Regular cardiac myocyte (primary cell): ENCODE data around the gene FCHO2. TPM values are rescaled to one million over a fixed set of nuclear protein-coding genes. Genes with fewer than 3 reads are reported as not detected.

Experiments used
- total RNA-seq: library from RNA; depleted of rRNA; stranded (reverse); fragments of >200 nt; gene quantifications from 2 replicates; pipeline ENCODE4 v1.2.3, GENCODE V29; 2014

Gene FCHO2
- 10.0 and 24.0 TPM in 2 replicates for total RNA-seq

DNA sequence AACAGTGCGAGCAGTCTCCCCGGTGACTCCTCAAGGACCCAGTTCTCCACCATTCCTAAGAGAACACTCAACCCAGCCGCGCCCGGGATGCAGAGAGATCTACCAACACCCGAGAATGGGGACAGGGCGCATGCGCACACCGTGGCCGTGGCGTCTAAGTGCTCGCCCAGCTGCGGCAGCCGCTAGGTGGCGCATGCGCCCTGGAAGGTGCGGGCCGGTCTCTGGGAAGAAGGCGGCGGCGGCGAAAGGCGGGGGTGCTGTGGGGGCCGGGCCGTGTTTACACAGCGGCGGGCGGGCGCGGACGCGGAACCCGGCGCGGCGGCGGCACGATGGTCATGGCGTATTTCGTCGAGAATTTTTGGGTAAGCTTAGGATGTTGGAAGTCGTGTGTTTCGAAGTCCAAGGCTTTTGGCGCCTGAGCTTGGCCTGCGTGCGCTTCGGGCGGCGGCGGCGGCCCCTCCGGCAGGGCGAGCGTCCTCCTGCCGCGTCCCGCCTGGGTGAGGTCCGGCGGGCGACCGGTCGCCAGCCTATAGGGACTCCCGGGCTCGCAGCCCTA lies at the start of gene FCHO2:
FCHO2 (plus strand) TSS at position 274 of the 556 bp plus-strand sequence; CDS start at position 330, 56 bp downstream.

GRCh38 chr5:73120222-73121118 lies 164.6 kb downstream of the FCHO2 start, which contains the start of gene TMEM171:
TSS of gene TMEM171 (plus strand) at chr5:73120575. CDS start at chr5:73123374, 2,799 bp downstream.

Other genes with a start within 250 kb of the FCHO2 start
- 364 and 383 TPM in 2 replicates for gene TNPO1, start 139.4 kb upstream of the FCHO2 start, total RNA-seq
- 5.6 and 9.0 TPM in 2 replicates for gene TMEM171, start 164.5 kb downstream of the FCHO2 start, total RNA-seq
- not detected in 2 replicates for gene TMEM174, start 217.2 kb downstream of the FCHO2 start, total RNA-seq